ENCODE data around the gene AK8. TPM values are rescaled to one million over a fixed set of nuclear protein-coding genes. Genes with fewer than 3 reads are reported as not detected.

AK8 gene
- total RNA-seq, 1 donor from 2014 or later, result 0.74 TPM

DNA sequence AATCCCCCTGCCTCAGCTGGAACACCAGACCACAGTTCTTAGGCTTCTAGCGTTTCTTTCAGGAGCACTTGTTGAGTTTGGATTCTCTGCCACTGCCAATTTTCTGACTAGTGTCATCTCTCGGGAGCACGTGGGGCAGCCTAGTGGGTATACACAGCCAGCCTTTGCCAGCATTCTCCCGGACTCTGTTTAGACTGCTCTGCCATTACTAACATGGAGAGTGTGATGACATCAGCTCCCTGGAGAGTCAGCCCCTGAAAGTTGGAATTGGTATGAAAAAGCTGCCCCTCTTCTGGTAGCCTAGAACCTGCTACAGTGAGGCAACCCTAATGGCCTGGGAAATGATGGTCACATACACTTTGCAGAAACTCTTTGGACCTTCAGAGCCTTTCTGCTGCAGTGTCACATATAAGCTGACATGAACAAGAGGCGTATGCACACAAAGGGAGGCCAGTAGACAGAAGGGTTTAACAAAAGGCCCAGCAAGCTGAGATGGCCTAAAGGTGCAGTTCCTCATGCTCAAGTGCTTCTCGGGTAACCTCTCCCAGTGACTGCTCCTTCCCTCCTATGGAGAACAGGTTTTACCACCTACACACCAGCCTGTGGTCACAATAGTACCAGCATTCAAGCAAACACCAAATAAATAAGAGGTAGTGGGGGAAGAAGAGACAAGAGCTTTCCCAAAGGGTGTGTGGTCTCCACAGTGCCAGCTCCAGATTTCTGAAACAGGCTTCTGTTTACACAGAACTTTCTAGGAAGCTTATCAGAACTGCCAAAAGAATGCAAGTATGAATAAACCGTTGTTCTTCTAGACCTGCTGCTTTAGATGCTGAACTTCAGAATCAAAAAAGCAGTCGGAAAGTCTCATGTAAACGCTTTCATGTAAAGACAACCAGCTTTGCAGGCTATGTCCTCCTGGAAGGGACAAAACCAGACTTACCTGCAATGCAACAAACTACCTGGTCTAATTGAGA is 17.1 kb upstream of the AK8 start:
- Histone ChIP-seq H3K36me3 (peaks cover 68% of the 10 kb centered on the region), H3K4me3 (no peak overlapping the region), H3K27ac (replicated peaks) (no peak overlapping the region), H3K9me3 (replicated peaks) (no peaks in the 10 kb centered on the region), H3K4me1 (peaks cover 10% of the 10 kb centered on the region), H3K27me3 (ENCODE audit: low read depth) (no peaks in the 10 kb centered on the region)
- DNase-seq, result no peak
- intact Hi-C loops (cut with micrococcal nuclease), result no loop called here
- no peak for TF ChIP-seq CTCF (IDR thresholded peaks at IDR 0.05; ENCODE audit: borderline replicate concordance)

DNA sequence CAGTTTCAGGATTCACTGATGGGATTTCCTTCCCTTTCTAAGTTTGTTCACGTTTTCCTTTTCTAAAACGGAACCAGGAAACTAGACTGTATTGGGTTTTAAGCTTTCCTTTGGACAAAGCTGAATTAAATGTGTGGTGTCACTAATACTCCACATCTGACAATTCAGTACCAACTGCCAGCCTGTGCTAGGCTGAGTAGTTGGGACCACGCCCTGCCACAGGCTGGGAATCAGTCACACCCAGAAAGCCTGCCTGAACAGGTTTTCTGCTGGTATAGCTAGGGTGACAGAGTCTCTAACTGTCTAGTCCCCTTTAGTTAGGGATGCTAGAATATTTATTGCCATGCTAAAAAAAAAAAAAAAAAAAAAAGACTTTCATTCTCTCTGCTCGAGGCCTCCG is 16.3 kb upstream of the AK8 start:
- Histone ChIP-seq H3K4me3 (no peak overlapping the region), H3K27ac (replicated peaks) (no peak overlapping the region), H3K36me3 (peaks cover 60% of the 10 kb centered on the region), H3K27me3 (ENCODE audit: low read depth) (no peaks in the 10 kb centered on the region), H3K4me1 (peaks cover 10% of the 10 kb centered on the region), H3K9me3 (replicated peaks) (no peaks in the 10 kb centered on the region)
- TF ChIP-seq CTCF (IDR thresholded peaks at IDR 0.05; ENCODE audit: borderline replicate concordance), result no peak
- DNase-seq, result no peak
- intact Hi-C loops (cut with micrococcal nuclease), result no loop called here

DNA sequence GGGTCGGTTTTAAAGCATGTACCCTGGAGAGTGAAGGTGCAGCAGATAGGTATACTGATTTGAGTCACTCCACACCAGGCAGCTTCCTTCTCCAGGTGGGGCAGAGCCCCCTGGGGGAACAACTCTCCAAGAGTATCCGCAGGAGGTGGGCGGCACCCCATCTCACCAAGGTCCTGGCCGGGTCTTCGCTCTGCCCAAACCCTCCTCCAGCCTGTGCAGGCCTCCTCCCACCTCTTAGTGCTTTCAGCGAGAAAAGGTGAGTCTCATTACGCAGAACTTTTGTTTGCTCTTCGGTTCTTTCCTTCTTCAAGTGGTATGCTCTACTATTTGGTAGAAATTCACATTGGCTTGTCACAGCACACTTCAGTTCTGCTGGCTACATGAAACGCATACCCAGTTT is 14.3 kb upstream of the AK8 start:
- TF ChIP-seq CTCF (IDR thresholded peaks at IDR 0.05; ENCODE audit: borderline replicate concordance), result no peak
- H3K4me3 ChIP-seq, result no peak overlapping the region
- H3K36me3 ChIP-seq, result peaks cover 50% of the 10 kb centered on the region
- intact Hi-C loops (cut with micrococcal nuclease), result no loop called here
- no peaks in the 10 kb centered on the region for H3K9me3 ChIP-seq (replicated peaks)
- H3K27me3 ChIP-seq (ENCODE audit: low read depth), result no peaks in the 10 kb centered on the region
- no peak overlapping the region for H3K27ac ChIP-seq (replicated peaks)
- peaks cover 10% of the 10 kb centered on the region for H3K4me1 ChIP-seq
- DNase-seq, result no peak

DNA sequence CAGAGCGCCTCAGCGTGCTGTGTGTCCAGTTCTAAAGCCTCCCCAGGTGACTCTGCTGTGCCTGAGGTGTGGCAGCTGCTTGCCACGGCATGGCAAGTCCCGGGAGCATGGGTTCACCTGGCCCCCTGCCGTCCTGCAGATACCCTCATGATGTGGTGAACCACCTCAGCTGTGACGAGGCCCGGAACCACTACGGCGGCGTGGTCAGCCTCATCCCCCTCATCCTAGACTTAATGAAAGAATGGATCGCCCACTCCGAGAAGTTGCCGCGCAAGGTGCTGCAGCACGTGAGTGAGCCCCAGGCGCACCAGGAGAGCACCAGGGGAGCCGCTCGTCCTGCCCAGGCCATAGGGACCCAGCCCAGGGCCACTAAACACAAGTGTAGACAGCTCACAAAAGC is 10.1 kb upstream of the AK8 start:
- H3K4me3 ChIP-seq, result no peak overlapping the region
- intact Hi-C loops (cut with micrococcal nuclease), result no loop called here
- TF ChIP-seq CTCF (IDR thresholded peaks at IDR 0.05; ENCODE audit: borderline replicate concordance), result no peak
- H3K4me1 ChIP-seq, result no peaks in the 10 kb centered on the region
- H3K27me3 ChIP-seq (ENCODE audit: low read depth), result no peaks in the 10 kb centered on the region
- no peak for DNase-seq
- H3K36me3 ChIP-seq, result peaks cover 15% of the 10 kb centered on the region
- H3K27ac ChIP-seq (replicated peaks), result no peak overlapping the region
- H3K9me3 ChIP-seq (replicated peaks), result no peaks in the 10 kb centered on the region

GRCh38 chr9:132887181-132888120 is 9.4 kb upstream of the AK8 start:
- DNase-seq, result no peak

More at GRCh38 chr9:132887181-132888120, 9.4 kb upstream of the AK8 start:
- Histone ChIP-seq H3K27ac (replicated peaks) (no peak overlapping the region), H3K36me3 (peaks cover 12% of the 10 kb centered on the region), H3K4me1 (no peaks in the 10 kb centered on the region), H3K9me3 (replicated peaks) (no peaks in the 10 kb centered on the region), H3K4me3 (no peak overlapping the region), H3K27me3 (ENCODE audit: low read depth) (no peaks in the 10 kb centered on the region)
- no peak for TF ChIP-seq CTCF (IDR thresholded peaks at IDR 0.05; ENCODE audit: borderline replicate concordance)
- intact Hi-C loops (cut with micrococcal nuclease), result no loop called here

Measured in left ventricle myocardium inferior (tissue), 1 donor.